IMR-90 (cell line): ENCODE measurements around the gene OPTC.

Experiments
- BHLHE40 ChIP-seq: fragments of 150-350 bp; IDR thresholded peaks from 2 replicates; pipeline ENCODE4 v1.6.1; 2016; ENCODE audit warnings: mild to moderate bottlenecking, low read depth, low read length
- CEBPB ChIP-seq: IDR thresholded peaks from 2 replicates; pipeline ENCODE4 v1.6.1; 2012; ENCODE audit warnings: low read depth, low read length, improper control_type of control experiment
- FOS ChIP-seq: fragments of 150-350 bp; IDR thresholded peaks from 2 replicates; pipeline ENCODE4 v1.6.1; 2016; ENCODE audit warnings: low read depth, low read length
- MAFK ChIP-seq: IDR thresholded peaks from 2 replicates; pipeline ENCODE4 v1.6.1; 2012; ENCODE audit warnings: low read depth, low read length, improper control_type of control experiment
- MAZ ChIP-seq: IDR thresholded peaks from 2 replicates; pipeline ENCODE4 v1.6.1; 2012; ENCODE audit warnings: low read depth, mild to moderate bottlenecking, low read length, improper control_type of control experiment, moderate library complexity, borderline replicate concordance
- MXI1 ChIP-seq: IDR thresholded peaks from 2 replicates; pipeline ENCODE4 v1.6.1; 2012; ENCODE audit warnings: low read depth, mild to moderate bottlenecking, low read length, moderate library complexity, borderline replicate concordance
- POLR2A ChIP-seq: IDR thresholded peaks from 2 replicates; pipeline ENCODE4 v1.6.1; 2012; ENCODE audit warnings: mild to moderate bottlenecking, low read depth, low read length
- RAD21 ChIP-seq: IDR thresholded peaks from 2 replicates; pipeline ENCODE4 v1.6.1; 2012; ENCODE audit warnings: low read length, improper control_type of control experiment
- SMC3 ChIP-seq: fragments of 150-350 bp; IDR thresholded peaks from 2 replicates; pipeline ENCODE4 v1.6.1; 2016; ENCODE audit warnings: low read depth, mild to moderate bottlenecking, antibody characterized with exemption, low read length, moderate library complexity
- TF ChIP-seq, protein P1 (sequence below): conservative IDR thresholded peaks from 2 replicates; pipeline ENCODE4 v1.5.1; 2012; ENCODE audit warnings: mild to moderate bottlenecking, low read depth, low read length, improper control_type of control experiment
- TF ChIP-seq, protein P2 (sequence below): fragments of 150-350 bp; IDR thresholded peaks from 2 replicates; pipeline ENCODE4 v1.6.1; 2017; ENCODE audit warnings: mild to moderate bottlenecking, antibody characterized with exemption, low read length, low read depth
- TF ChIP-seq, protein P3 (sequence below): fragments of 150-350 bp; IDR thresholded peaks from 2 replicates; pipeline ENCODE4 v1.6.1; 2016; ENCODE audit warnings: low read depth, mild to moderate bottlenecking, low read length, moderate library complexity, borderline replicate concordance

DNA sequence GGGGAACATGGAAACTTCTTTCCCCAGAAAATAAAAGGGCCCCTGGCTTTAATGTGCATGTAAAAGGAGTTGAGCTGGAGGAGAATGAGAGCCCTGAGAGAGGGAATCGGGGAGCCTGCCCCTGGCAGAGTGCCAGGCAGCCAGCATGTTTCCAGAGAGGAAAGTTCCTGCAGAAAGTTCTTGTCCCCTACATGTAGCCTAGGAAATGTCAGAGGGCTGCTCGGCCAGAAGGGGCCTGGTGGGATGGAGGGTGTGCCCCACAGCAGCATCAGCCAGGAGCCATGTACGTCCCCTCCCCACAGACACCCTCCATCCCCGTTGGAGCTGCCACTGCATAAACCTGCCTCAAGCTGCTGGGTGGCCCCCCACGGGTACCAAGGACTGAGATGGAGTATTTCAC is 23.7 kb upstream of the OPTC start:
- TF ChIP-seq, protein P1, sequence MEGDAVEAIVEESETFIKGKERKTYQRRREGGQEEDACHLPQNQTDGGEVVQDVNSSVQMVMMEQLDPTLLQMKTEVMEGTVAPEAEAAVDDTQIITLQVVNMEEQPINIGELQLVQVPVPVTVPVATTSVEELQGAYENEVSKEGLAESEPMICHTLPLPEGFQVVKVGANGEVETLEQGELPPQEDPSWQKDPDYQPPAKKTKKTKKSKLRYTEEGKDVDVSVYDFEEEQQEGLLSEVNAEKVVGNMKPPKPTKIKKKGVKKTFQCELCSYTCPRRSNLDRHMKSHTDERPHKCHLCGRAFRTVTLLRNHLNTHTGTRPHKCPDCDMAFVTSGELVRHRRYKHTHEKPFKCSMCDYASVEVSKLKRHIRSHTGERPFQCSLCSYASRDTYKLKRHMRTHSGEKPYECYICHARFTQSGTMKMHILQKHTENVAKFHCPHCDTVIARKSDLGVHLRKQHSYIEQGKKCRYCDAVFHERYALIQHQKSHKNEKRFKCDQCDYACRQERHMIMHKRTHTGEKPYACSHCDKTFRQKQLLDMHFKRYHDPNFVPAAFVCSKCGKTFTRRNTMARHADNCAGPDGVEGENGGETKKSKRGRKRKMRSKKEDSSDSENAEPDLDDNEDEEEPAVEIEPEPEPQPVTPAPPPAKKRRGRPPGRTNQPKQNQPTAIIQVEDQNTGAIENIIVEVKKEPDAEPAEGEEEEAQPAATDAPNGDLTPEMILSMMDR, result no peak
- no peak for TF ChIP-seq POLR2A
- TF ChIP-seq RAD21, result no peak
- TF ChIP-seq, protein P2, sequence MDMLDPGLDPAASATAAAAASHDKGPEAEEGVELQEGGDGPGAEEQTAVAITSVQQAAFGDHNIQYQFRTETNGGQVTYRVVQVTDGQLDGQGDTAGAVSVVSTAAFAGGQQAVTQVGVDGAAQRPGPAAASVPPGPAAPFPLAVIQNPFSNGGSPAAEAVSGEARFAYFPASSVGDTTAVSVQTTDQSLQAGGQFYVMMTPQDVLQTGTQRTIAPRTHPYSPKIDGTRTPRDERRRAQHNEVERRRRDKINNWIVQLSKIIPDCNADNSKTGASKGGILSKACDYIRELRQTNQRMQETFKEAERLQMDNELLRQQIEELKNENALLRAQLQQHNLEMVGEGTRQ, result no peak
- no peak for TF ChIP-seq CEBPB
- TF ChIP-seq MAFK, result no peak
- TF ChIP-seq, protein P3, sequence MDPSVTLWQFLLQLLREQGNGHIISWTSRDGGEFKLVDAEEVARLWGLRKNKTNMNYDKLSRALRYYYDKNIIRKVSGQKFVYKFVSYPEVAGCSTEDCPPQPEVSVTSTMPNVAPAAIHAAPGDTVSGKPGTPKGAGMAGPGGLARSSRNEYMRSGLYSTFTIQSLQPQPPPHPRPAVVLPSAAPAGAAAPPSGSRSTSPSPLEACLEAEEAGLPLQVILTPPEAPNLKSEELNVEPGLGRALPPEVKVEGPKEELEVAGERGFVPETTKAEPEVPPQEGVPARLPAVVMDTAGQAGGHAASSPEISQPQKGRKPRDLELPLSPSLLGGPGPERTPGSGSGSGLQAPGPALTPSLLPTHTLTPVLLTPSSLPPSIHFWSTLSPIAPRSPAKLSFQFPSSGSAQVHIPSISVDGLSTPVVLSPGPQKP, result no peak
- TF ChIP-seq MAZ, result no peak
- TF ChIP-seq SMC3, result no peak
- no peak for TF ChIP-seq BHLHE40
- TF ChIP-seq MXI1, result no peak
- TF ChIP-seq FOS, result no peak
